Measurements from ENCODE around the gene RAB3GAP2.
"Not testable (repeated sequence)": the region's sequence is repeated elsewhere in the genome, so short reads cannot be mapped to it uniquely, and the experiment has no call there.

Gene RAB3GAP2

DNA sequence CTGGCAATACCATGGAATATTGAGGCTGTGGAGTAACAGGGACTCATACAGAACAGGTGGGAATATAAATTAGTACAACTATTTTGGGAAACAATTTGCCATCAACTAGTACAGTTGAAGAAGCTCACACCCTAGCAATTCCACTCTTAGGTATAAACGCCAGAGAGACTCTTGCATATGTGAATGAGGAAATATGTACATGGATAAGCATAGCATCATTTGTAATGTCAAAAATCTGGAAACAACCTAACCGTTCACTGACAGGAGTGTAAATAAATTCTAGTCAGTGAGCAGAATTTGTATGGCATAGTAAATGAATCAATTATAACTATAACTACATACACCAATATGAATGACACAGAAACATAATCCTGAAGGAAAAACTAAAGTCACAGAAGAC lies 83.7 kb downstream of the RAB3GAP2 start:
- DNase-seq: no peak

DNA sequence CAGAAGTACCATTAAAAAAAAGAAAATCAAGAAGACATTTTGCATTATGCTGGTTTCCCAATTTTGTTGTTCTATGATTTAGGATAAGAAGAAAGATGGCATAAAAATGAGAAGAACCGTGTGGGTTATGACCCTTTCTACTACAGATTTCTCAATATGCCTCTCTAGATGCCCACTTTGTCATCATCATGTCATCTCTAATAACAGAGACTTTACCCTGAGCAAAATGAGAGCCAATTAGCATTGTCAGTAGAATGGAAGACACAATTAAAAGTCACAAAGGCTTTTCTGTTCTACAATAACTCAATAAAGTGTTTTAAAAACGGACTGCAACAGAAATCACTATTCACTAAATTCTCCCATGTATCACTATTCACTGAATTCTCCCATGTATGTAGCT lies 85.5 kb downstream of the RAB3GAP2 start:
- DNase-seq: peak; percentile 28

DNA sequence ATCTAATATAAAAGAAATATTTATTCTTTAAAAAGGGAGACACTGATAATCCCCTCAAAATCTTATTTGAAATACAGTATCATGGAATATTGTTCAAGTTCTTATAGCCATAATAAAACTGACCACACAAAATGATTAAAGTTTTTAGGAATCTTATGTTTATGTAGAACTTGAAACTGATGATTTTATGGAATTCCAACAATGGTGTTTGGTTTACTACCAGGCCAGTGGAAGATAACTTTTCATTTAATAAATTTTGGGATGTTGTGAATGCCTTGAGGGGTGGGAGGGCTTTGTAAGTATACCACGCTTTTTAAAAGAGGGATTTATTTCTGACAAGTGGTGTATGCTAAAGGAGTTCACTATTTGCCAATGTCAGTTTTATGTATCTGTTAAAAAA lies 87.7 kb downstream of the RAB3GAP2 start:
- DNase-seq: no peak

DNA sequence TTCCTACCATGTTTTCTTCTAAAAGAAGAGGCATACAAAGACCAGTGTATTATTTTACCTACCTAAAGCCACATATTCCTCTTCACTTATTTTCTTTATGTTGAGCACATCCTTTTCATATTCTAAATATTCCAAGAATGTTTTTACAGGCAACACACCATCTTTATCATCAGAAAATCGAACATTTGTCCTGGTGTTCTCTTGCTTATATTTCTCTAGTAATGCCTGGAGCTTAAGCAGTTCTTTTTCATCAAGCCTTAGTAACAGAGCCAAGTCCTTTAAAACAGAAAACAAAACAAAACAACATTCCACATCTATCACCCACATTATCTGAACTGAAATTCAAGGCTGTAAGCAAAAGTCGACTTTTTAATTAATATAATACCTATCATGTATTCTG lies 89.6 kb downstream of the RAB3GAP2 start:
- DNase-seq: no peak

DNA sequence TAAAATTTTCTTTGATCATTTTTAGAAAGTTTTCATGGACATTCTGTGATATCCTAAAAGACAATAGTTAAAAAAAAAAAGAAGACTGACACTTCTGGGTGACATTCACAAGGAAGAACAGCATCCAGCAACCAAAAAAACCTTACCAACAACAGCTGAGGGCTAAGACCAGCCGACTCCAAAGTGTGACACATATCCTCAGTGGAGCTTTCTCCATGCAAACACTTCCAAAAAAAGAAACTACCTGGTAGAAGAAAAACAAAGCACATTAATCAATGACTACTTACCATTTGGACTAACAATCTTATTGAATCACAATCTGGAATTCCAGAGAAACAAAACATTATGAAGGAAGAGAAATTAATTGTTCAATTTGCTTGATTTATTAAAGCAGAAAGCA lies 90.1 kb downstream of the RAB3GAP2 start:
- DNase-seq: no peak

DNA sequence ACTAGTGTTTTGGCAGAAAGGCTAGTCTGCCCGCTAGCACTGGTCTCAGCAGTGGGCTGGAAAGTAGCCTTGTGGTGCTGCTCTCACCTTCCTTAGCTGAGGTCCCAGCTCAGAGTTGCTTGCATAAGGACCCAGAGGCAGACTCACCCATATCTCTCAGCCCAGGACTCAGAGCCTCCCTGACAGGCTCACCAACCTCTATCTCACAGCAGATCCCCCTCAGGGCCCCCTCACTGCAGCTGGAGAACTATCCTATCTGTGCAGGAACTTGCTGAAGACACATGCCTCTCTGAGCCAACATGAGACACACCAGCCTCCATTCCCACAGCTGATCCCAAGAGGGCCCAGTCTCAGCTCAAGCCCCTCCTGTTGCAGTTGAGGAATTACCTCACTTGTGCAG lies 95.7 kb downstream of the RAB3GAP2 start:
- DNase-seq: no peak

DNA sequence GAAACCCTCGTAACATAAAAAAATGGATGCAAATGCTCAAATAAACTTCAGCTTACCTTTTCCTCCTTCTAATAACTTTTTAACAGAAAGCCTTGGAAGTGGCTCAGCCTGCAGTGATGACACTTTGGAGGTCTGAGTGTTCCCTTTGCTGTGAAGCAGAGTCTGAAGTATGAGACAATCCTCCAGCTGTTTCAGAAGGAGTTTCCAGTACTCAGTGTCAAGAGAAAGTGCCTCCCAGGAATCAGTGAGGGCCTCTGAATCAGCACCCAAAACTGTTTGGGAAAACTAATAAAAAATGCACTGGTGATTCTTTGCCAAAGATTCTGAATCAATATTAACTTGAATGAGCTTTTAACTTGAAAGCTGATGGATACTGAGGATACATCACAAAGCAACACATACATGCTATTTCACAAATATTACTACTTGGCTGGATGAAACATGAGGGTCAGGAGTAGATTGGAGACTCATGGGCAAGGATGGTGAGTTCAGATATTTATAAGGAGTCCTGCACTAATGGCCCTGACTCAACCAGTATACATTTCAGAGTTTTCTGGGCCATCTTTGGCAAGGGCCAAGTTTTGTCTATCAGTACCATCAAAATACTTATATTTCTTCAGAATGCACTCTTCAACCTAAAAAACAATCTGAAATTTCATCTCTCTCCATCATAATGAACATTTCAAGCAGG lies 101.3 kb downstream of the RAB3GAP2 start:
- DNase-seq: no peak

DNA sequence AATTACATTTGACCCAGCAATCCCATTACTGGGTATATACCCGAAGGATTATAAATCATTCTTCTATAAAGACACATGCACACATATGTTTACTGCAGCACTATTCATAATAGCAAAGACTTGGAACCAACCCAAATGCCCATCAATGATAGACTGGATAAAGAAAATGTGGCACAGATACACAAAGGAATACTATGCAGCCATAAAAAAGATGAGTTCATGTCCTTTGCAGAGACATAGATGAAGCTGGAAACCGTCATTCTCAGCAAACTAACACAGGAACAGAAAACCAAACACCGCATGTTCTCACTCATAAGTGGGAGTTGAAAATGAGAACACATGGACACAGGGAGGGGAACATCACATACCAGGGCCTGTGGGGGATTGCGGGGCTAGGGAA lies 102.4 kb downstream of the RAB3GAP2 start:
- not testable (repeated sequence) for DNase-seq

DNA sequence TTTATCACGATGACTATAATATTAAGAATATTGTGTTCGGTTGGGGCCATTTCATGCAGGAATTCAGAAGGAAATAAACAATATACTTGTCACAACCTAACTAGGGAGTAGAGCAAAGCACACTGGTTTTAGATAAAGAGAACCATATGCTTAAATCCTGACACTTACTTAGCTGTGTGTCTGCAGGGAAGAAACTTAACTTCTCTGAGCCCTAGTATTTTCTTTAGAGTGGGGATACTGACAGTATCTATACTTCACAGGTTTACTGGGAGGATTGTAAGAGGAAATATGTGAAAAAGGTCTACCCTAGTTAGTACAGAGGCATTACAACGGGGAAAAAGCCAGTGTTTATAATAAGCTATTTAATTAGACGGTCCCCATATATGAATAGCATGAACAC lies 105.4 kb downstream of the RAB3GAP2 start:
- no peak for DNase-seq

DNA sequence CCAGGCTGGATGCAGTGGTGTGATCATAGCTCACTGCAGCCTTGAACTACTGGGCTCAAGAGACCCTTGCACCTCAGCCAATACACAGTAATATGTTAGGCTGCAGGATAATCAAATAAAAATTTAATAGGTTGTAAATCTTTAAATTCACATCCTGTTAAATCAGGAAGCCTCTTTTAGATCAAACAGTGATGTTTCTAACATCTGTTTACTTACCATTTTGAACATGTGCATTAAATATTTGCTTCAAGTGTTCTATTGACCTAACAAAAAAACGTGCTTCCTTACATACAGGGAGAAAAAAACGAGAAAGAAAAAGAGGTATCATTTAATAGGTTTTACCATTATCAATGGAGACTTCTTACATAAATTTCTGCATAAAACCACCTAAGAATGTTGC lies 107.7 kb downstream of the RAB3GAP2 start:
- no peak for DNase-seq

DNA sequence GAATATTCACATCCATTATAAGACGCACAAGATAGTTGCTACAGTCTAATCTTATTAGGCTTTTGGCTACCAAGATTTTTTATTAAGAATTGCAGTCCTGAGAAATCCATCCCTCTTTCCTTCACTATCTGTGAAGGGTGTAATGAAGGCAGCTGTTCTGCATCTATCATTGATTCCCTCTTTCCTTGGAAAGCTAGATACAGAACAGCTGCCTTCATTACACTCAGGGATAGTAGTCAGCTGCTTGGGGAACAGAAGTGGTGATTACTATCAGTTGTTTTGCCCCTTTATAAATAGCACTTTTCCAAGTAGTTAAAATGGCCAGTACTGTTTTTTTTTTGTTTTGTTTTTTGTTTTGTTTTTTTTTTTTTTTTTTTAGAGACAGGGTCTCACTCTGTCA lies 108.1 kb downstream of the RAB3GAP2 start:
- DNase-seq: no peak

DNA sequence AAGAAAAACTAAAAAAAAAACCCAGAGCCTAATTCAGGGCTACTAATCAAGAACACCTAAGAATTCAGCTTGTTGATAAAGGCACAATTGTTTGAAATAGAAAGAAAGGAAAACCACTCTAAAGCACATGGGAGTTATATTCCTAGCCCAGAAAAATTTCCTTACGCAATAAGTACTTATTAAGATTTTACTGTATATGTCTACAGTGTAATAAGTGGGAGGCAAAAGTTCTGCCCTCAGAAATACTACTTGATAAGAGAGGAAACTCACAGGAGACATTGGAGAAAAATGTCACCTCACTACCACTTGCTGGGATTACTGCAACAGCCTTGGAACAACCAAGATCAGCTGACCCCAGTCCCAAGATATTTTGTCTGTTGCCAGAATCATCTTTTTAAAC lies 112.2 kb downstream of the RAB3GAP2 start:
- DNase-seq: no peak

DNA sequence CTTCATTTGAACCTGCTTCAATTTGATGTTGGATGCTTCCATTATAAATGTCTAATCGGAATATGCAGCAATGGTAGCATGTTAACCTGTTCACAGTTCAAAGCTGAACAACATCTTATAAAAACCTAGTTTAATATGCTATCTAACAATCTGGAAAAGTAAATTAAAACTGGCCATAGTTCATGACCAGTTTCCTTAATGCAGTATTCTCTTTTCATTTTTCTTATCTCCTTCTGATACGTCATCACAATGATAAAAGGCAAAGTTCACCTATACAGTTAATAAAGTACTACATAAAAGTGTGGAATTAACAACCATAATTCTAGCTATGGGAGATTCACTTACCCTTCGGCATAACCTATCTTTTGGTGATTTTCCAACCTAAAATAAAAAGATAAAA lies 113.2 kb downstream of the RAB3GAP2 start:
- DNase-seq: no peak

DNA sequence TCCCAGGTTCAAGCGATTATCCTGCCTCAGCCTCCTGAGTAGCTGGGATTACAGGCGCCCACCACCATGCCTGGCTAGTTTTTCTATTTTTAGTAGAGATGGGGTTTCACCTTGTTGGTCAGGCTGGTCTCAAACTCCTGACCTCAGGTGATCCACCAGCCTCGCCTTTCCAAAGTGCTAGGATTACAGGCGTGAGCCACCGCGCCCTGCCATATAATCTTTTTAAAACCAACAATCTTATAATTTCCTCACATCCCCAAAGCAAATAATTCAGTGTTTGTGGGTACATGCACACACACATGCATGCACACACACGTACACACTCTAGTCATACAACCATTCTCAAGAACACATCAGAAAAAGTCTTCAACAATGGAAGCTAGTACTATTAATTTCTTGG lies 113.7 kb downstream of the RAB3GAP2 start:
- not testable (repeated sequence) for DNase-seq

DNA sequence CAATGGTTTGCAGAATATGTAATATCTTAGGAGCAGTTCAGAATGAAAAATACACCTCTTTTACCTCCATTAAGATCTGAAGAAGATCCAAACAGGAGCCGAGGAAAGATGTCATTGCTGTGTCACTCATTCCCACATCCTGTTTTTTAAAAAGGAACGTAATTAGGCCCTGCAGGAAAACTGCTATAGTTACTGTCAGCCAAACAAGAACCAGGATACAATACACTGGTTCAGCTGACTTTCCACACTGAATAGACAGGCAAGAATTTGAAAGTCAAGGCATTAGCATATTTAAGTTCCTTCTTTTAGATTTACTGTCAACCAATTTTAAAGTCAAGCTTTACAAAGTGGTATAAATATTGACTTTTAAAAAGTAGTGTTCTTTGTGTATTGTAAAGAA lies 114.5 kb downstream of the RAB3GAP2 start:
- no peak for DNase-seq

DNA sequence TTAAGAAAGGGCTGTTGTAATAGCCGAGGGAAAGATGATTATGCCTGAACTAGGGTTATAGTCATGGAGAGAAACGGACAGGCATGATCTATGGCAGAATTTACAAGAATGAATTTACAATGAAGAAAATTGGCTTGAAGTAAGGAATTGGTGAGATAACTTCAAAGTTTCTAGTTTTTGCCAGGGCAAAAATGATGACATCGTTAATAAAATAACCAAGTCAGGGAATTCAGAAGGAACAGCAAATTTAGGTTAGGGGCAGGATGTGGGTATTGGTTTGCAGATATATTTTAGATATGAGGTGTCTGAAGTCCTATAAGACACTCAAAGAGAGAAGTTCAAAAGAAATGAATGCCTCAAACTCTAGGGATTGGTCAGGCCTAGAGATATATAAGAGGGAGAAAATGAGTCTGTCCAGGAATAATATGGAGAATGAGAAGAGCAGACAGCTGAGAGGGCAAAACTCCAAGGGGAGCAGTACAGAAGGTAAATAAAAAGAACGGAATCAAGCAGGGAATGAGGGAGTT lies 115.6 kb downstream of the RAB3GAP2 start:
- DNase-seq: no peak

DNA sequence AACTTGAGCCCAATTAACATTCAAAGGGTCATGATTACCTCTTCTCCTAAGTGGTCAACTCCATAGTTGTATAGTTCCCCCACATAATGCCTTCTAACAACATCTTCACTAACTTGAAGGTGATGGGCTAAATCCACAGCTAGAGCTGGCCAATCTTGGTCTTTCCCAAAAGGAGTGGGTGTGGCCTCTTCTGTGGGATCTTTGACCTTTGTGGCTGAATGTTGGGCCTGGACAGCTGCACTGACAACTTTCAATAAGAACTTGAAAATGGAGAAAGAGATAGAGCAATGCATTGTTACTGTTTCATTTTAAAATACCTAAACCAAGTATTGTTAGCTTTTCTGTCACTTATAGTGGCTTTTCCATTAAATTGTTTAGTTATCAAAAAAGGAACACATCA lies 119.1 kb downstream of the RAB3GAP2 start:
- no peak for DNase-seq

DNA sequence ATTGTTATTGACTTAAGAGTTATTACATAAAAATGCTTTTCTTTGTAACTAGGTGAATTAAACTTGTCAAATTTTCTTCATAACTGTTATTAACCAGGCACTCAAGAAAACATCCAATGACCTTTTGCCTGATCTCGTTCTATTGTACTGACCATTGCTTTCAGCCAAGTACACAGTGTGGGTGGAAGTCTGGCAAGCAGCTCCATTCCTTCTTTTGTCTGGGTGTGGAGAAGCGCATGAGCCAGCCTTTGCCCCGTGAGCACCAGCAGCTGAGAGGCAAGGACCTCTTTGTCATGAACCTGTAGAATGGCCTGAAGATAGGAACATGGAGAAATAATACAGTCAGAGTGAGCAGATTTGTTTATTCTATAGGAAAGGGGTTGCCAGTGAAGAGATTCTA lies 120.8 kb downstream of the RAB3GAP2 start:
- peak; percentile 78 for DNase-seq

DNA sequence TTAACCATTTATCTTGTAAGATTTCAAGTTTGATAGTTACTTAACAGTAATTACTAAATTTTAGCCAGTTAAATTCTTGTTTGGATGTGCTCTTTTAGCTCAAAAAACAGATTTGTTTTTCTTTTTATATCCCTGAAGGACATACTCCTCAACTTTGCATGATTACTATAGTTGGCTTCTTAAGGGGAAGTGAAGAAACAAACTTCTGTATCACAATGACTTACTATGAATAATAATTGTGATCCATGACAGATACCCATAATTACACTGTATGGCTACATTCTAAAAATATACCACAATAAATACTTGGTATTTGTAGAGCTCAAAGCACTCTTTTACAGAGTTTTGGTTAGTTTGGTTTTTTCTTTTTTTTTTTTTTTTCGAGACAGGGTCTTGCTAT lies 122.5 kb downstream of the RAB3GAP2 start:
- DNase-seq: no peak

DNA sequence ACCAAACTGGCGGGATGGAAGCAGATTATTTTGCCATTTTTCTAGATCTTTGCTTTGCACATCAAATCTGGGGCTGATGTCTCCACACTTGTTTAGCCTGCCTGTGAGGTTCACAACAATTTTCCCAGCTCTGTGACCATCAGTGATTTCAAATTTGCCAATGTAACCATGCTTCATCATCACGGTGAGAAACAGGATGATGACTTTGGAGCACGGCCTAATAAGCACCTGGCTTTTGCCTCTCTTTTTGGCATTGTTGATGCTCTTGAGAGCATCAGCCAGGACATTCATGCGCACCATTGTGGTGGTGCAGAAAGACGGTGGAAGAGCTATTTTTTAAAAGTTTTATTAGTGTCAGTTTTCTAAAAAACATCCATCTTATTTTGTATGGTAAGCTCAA lies 128.2 kb downstream of the RAB3GAP2 start:
- DNase-seq: no peak

DNA sequence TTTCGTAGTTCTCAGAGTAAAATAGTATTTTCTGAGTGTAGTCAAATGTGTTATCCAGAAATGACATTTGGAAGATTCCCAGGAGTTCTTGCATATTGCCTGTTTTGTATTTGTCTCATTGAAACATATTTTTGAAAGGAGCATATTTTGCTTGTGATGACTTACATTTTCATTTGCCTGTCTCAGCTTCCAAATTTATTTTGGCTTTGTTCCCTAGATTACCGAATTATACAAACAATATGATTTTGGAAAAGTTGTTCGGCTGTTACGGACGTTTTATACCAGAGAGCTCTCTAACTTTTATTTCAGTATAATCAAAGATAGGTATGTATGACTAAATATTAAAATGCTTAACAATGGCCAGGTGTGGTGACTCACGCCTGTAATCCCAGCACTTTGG lies 132.3 kb downstream of the RAB3GAP2 start:
- no peak for DNase-seq

DNA sequence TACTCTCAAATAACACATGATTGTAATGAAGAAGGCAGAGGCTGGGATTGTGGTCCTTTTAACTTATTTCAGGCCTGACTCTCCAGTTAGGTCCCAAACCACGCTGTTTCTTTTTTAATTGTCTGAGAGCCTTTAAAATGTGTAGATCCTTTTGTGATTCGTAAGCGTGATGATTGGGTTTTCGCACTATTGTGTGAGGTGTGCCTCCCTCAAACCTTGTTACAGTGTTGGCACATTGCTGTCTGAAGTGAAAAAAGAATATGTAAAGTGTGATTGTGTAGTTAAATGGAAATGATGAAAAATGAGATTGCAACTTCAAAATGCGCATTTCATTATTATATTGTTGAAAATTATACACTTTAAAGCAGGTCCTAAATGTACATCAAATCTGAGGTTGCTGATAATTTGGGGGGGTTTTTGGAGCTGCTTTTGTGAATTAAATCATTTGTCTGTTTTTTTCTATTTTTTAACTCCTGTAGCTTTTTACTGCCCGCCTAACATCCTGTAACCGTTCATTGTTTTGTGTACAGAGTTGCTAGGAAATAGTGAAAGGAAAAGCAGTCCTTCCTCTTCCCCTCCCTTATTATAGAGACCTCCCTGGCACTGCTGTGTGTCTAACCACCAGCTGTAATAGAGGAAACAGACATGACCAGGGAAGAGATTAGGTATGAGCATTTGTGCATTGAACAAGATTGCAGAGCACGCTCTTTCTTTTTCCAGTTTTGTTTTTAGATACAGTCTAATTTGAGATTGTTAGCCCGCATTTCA lies 135.1 kb downstream of the RAB3GAP2 start:
- DNase-seq: no peak

DNA sequence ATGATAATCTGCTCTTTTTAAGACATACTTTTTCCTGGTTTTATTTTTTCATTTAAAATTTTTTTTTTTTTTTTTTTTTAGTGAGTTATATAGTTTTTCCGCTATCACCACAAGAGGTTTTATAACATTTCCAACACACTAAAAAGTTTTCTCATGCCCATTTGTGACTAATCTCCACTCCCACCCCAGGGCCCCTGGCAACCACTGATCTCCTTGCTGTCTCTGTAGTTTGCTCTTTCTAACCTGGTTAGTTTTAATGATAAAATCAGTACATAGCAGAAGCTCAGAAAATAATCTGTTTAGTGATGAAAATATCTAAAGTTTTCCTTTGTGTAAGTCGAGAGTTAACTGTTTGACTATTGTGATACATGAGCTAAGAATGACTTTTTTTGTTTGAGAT lies 136.5 kb downstream of the RAB3GAP2 start:
- no peak for DNase-seq

DNA sequence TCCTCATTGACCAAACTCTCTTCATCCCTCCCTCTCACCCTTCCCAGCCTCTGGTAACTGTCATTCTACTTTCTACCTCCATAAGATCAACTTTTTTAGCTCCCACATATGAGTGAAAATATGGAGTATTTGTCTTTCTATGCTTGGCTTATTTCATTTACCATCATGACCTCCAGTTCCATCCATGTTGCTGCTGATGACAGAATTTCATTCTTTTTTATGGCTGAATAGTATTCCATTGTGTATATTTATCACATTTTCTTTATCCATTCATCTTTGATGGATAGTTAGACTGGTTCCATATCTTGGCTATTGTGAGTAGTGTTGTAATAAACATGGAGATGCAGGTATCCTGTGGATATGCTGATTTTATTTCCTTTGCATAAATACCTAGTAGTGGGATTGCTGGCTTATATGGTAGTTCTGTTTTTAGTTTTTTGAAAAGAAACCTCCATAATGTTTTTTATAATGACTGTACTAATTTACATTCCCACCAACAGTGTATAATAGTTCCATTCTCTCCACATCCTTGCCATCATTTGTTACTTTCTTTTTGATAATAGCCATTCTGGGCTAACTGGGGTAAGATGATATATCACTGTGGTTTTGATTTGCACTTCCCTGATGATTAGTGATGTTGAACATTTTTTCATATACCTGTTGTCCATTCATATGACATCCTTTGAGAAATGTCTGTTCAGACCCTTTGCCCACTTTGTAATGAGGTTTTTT lies 142.6 kb downstream of the RAB3GAP2 start:
- DNase-seq: no peak
